Measurements from ENCODE around the gene RASSF3.

- TF ChIP-seq CTCF (conservative IDR thresholded peaks at IDR 0.05; ENCODE audit: low read depth, low read length) (no peak), EZH2 (IDR thresholded peaks at IDR 0.05; ENCODE audit: low read length, unreplicated experiment) (no peak), EZH2phosphoT487 (IDR thresholded peaks at IDR 0.05; ENCODE audit: borderline replicate concordance, low read length) (no peak)
Observed at GRCh38 chr12:64687816-64688215, 77.5 kb downstream of the RASSF3 start.
